Neural cell (in vitro differentiated cells): ENCODE data around the gene UBAC2.

Experiments
- CTCF ChIP-seq: fragments of 450-650 bp; IDR thresholded peaks from 2 replicates; pipeline ENCODE4 v1.5.1; 2014; ENCODE audit warnings: antibody characterized with exemption, mild to moderate bottlenecking, moderate library complexity; ENCODE audit not compliant: poor library complexity, severe bottlenecking
- EZH2 ChIP-seq: fragments of 200-600, 300-800 bp; shearing (Covaris generic), sonication (generic); IDR thresholded peaks from 2 replicates; pipeline ENCODE4 v1.6.1; 2014; ENCODE audit warnings: antibody characterized with exemption, low read length, borderline replicate concordance, mild to moderate bottlenecking; ENCODE audit not compliant: insufficient read depth, poor library complexity, severe bottlenecking

GRCh38 chr13:99425485-99426341 is 225.1 kb downstream of the UBAC2 start:
- TF ChIP-seq CTCF (no peak), EZH2 (no peak)
